Activated CD8-positive, alpha-beta memory T cell treated with anti-CD3 and anti-CD28 coated beads, Interleukin-2, amount 50 U/mL, for 4 hours (primary cell): ENCODE data around the gene HOXC13.
A peak's percentile ranks its signal among the peaks of the same experiment; 100 is the strongest.

ENCODE experiments used
- DNase-seq: peaks from one replicate; pipeline ENCODE4 v3.0.0-alpha.2; 2020

The HOXC13 gene

DNA sequence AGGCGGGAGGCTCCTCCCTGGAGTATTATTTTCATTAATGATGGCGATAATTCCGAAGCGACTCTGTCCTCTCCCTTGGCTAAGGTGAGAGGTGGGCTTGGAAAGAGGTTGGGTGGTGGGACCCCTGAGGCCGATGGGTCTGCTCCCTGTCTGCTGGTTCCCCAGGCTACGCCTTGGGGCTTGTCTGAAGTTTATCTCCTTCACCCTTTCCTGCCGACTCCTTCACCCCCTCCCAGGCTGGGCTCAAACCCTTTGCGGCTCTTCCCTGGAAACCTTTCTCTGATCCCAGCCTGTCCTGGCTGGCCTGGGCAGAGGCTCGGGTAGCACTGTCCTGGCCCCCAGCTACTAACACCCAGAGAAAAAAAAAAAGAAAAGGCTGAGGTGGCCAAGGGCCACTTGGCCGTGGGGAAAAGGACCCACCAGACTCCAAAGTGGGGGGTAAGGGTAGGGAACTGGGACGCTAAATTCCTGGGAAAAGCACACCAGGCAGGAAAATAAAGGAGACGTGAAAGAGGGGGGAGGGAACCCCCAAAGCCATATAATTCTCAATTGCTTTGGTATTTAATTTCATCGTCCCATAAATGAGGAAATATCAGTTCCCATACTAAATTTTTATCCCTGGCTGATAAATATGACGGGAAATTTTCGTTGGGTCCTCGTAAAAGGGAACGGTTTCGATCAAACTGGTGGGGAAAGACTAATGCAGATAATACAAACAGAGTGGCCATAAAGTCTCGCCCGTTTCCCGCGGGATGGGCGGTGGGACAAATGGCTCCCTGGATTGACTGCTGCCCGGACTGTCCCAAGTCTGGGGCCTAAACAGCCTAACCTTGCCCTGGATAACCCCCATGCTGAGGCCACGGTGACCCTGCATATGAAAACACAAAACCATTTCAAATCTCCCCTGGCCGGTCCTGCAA lies 44.3 kb downstream of the HOXC13 start:
- no peak for DNase-seq

DNA sequence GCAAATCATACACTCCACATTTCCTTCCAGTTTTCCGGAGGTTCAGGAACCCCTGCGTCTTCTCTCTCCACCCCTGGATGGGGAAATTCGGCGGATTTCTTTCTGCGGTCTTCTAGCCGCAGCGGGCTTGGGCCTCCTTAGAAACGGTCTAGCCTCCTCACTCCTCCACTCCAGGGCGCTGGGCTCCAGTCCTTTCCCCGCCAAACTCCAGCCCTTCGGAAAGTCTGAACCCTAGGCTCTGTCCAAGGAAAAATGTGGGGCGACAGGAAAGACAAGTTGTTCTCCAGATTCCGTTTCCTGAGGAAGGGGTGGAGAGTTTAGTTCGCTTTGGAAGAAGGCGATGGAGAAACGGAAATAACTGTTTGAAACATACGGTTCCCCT lies 44.9 kb downstream of the HOXC13 start:
- DNase-seq = no peak

DNA sequence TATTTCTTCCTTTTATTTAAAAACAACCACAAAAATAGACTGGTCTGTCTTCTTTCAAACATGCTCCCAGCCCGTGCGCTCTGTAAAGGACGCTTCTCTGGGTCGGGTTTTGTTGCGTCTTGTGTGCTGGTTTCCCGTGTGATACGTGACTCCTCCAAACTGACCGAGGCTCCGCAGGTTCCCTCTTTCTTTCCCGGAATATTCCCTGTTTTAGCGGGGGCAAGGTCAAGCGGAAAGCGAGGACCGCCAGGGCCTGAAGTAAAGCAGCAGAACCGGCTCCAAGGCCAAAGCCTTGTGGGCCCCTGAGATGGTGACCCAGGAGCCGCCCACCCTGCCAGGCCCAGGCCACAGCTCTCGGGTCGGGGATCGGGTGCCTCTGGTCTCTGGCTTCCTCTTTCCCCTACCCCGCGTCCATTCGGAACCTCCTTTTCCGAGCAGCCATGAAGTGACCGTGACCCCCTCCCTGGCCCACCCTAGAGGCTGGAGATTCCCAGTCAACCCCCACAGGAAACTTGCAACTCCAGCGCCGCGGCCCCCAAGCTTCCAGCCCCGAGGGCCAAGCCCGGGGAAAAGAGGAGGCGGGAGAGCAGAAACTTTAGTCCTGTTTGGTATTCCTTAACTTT lies 45.4 kb downstream of the HOXC13 start:
- no peak for DNase-seq

DNA sequence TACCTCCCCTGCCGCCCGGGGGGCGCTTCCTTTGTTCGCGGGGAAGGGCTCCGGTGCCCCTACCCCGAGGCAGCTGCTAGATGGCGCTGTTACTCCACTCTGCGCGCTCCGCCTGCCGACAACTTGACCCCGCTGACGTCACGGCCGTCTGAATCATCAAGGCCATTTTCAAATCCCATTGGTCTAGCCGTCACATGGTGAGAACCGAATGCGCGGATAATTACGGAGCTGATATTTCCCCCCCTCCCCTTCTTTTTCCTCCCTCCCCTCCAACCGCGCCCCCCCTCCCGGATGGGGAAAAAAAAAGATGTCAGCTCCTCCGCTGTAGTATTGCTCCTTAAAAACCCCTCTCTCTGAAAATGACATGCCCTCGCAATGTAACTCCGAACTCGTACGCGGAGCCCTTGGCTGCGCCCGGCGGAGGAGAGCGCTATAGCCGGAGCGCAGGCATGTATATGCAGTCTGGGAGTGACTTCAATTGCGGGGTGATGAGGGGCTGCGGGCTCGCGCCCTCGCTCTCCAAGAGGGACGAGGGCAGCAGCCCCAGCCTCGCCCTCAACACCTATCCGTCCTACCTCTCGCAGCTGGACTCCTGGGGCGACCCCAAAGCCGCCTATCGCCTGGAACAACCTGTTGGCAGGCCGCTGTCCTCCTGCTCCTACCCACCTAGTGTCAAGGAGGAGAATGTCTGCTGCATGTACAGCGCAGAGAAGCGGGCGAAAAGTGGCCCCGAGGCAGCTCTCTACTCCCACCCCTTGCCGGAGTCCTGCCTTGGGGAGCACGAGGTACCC lies 46.5 kb downstream of the HOXC13 start, which contains the start of gene HOXC10:
HOXC10 (plus strand) TSS at position 246 of the 791 bp plus-strand sequence; CDS start at position 360, 114 bp downstream.
- DNase-seq = peak; percentile 82

DNA sequence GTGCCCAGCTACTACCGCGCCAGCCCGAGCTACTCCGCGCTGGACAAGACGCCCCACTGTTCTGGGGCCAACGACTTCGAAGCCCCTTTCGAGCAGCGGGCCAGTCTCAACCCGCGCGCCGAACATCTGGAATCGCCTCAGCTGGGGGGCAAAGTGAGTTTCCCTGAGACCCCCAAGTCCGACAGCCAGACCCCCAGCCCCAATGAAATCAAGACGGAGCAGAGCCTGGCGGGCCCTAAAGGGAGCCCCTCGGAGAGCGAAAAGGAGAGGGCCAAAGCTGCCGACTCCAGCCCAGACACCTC lies 47.0 kb downstream of the HOXC13 start:
- no peak for DNase-seq

DNA sequence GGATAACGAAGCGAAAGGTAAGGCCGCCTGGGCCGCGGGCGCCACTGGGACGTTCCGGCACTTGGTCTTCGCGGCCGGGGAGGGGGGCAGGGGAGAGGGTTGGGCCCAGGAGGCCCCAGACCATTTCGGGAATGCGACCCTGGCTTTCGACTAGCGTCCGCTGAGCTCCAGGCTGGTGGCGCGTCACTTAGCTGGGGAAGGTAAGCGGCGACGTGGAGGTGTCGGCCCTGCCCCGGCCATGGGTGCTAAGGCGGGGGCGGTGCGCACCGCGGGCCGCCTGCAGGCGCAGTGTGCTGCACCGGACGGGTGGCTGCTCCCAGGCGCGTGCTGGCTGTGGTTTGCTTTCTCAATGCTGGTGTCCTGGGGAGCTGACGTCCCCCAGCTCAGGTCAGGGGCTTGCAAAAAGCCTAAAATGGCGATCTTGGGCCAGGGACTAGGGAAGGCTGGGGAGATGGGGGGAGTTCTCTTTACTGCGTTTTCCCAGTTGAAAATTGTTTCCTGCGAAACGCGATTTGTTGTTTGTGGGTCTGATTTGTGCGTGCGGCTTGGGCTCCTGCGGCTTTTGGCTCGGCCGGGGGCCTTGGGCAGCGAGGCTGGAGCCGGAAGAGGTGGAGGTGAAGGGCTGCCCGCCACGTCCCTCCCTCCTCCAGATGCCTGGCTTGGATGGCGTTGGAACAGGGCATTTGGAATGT lies 47.5 kb downstream of the HOXC13 start:
- DNase-seq = no peak

DNA sequence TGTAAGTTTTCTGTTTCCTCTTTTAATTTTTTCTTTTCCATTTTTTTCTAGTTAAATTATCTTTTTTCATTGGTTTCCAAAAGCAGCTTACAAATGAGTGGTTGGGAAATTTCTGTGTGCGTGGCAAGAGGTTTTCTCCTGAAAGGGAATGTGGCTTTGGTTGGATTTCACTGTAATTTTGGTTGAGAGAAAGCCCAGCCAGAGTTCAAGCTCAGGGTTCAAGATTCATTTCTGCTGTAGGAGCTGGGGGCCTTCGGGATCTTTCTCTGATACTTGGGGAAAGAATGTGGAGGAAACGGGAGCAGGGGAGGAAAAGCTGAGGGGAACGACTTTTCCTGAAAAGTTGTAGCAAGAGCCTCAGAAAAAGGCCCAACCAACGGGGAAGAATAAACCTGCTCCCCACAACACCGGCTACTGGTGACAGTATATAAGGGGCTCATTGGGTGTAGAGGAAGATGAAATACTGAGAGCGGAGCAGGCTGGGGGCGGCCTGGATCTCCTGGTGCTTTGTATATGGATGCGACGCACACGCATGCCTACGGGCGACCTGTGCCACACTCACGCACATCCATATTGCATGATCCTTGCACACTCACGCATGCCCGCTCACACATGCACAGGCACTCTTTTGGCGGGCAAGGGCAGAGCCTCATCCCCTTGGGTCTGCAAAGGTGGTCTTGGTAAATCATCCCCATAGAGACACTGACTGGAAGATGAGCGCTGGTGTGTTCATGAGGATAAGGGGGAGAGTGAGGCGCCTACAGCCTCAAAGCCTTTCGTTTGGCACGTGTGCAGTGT lies 48.3 kb downstream of the HOXC13 start:
- no peak for DNase-seq

DNA sequence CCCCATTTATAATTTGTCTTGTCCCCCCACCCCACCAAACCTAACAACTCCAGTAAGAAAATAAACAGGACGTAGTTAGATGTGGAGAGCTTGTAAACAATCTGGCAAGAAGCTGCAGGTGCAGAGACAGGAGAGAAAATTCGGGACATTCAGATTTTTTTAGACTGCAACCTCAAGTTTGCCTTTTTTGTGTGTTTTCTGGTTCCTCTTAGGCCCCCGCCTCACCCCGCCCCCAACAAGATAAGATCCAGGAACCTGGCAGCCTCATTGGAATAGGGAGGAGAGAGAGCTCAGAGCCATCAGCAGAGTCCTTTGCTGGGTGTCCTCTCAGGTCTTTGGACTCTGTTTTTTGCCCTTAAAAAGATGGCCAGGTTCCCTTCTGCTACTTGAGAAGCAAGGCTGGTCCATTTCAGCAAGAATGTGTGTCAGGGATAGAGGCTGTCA lies 49.2 kb downstream of the HOXC13 start:
- DNase-seq = no peak

DNA sequence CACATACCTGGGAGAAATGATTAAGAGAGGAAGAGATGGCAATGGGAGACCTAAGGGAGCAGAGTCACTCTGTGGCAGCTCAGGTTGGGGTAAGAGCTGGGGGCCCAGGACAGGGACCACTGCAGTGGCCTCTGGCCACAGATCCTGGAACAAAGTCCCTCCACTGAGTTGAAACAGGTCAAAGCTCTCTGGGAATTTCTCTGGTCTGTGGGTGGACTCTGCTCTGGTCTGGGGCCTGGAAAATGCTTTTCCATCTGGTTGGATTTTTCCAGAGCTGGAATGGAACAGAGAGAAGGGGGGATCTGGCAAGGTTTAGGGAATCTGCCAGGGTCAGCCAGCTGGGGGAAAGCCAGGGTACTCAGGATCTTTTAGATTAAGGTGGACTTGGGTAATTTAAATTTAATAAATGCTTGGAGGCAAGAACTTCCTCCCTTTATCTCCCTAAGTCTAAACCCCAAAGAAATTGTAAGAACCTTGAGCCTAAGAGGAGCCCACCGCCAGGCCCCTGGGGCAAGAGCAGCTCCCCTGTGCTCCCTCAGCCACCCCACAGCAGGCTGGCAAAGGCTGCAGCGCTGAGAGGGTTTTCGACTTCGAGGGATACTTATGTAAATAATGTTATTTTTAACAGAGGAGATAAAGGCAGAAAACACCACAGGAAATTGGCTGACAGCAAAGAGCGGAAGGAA lies 50.1 kb downstream of the HOXC13 start:
- no peak for DNase-seq

DNA sequence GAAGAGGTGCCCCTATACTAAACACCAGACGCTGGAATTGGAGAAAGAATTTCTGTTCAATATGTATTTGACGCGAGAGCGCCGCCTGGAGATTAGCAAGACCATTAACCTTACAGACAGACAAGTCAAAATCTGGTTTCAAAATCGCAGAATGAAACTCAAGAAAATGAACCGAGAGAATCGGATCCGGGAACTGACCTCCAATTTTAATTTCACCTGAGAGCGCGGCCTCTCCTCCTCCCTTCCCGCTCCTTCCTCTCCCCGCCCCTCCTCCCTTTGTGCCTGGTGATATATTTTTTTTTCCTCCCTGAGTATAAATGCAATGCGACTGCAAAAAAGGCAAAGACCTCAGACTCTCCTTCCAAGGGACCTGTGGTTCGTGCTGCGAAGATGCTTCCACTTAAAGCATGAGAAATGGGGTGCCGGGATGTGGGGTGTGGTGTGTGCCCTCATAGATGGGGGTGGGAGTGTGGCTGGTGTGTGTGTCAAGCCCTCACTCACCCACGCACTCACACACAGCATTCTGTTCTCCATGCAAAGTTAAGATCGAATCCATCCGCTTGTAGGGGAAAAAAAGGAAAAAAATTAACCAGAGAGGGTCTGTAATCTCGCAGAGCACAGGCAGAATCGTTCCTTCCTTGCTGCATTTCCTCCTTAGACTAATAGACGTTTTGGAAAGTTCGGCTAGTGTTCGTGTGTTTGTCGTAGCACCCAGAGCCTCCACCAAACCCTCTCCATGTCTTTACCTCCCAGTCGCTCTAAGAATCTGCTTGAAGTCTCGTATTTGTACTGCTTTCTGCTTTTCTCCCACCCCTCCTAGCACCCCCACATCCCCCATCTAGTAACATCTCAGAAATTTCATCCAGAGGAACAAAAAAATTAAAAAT lies 50.8 kb downstream of the HOXC13 start:
- no peak for DNase-seq

DNA sequence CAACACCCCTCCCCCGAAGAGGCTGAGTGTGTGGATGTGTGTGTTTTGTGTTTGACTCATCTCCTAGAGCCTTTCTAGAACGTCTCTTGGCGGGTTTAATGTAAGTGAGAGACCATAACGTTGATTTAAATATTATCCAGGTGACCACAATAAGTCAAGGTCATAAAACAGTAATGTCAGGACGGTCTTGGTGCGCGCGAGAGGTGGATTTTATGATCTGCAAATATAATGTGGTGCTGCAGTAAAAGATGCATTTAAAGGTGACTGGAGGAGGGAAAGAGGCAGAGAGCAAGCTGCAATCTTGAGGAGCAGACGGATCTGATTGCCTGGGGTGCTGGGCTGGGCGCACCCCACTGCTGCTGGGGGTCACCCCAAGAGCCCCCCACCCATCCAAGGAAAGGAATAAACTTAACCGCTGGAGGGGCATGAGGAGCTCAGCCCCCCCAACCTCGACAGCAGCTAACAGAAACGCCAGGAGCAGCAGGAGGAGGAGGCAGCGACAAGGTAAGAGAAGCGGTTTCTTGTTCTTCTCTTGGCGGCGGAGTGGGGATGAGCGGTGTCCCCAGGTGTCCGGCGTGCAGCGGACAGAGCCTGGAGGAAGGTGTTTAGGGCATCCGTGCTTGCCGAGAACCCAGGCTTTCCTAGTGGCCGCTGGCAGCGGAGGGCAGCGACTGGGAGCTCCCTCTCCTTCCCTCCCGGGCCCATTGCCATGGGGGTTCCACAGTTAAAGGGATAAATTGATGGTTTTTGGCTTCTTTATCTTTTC lies 51.9 kb downstream of the HOXC13 start:
- no peak for DNase-seq

DNA sequence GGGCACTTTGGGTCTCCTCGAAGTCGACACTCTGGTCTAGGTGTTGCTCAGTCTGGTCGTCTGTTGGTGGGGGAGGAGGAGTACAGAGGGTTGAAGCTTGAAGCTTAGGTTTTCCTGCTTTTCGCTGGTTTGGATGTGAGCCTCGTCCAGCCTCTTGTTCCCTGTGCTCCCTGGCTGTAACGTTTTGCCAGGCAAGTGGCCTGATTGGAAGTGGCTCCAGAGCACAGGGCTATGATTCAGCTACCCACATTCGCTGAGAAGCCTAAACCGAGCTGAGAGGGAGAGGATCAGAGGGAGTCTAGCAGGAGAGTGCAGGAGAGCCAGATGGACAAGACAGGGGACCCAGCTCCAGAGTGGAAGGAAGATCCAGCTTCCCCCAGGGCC lies 52.4 kb downstream of the HOXC13 start:
- no peak for DNase-seq

DNA sequence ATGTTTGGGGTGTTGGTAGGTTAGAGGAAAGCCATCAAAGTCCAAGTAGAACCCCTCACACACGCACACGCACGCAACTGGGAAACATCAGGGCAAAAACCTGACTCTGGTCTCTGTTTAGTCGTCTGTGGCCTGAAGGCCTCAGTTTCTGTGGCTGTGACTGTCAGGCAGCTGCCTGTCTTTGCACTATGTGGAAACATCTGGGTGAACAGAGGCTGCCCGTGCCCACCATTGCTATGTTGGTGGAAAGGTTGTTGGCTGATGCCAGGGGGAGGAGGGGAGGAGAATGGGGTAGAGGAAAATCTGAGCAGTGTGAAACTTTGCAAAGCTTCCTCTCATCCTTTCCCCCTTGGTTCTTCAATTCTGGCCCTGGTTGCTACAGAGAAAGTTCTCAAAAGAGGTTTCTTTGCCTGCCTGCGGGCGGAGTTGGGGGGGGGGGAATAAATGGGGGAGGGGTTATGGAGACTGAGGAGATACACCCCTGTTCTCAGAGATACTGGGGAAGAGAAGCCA lies 53.8 kb downstream of the HOXC13 start:
- DNase-seq = no peak

DNA sequence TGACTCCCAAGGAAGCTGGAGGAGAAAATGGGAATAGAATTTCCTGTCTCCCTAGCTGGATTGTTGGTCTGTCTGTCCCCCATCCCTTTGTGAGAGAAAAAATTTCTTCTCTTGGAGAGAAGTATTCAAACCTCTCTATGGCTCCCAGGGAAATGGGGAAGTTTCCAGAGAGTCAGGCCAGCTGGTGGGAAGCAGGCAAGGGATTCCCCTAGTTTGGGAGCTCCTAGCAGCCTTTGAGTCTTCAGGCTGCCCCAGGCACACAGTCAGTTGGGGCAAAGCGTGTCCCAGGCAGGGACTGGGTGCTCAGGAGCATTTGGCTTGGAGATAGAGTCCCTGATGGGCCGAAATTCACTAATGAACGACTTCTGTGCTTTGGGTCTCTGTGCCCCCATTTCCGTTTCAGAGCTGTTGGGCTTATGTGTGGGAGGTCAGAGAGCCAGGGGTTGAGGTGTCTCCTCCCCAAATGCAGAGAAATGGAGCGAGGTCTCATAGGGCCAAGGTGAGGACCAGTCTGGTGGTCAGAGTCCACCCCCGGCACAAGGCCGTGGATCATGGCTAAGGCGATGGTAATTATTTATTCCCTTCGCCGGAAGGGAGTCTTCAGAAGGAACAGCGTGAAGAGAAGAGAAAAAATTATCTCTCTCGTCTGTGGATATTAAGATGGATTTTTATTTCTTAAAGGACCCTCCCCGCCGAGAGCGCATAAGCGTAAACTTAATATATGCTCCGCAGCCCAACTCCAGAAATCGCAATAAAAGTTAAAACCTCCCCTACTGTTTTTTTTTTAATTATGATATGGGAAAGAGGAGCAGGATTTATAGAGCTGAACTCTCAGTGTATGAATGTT lies 54.8 kb downstream of the HOXC13 start:
- no peak for DNase-seq

DNA sequence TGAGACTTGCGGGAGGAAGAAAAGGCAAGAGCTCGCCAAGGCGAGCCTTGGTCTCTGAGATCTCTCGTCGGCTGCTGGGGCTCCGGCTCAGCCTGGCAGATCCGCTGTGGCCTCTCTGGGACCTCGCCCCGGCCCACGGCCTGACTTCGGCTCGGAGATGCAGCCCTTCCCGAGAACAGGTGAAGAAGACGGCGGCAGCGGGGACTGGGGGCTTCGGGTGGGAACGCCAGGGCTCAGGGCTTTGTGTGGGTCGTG lies 55.3 kb downstream of the HOXC13 start:
- no peak for DNase-seq

DNA sequence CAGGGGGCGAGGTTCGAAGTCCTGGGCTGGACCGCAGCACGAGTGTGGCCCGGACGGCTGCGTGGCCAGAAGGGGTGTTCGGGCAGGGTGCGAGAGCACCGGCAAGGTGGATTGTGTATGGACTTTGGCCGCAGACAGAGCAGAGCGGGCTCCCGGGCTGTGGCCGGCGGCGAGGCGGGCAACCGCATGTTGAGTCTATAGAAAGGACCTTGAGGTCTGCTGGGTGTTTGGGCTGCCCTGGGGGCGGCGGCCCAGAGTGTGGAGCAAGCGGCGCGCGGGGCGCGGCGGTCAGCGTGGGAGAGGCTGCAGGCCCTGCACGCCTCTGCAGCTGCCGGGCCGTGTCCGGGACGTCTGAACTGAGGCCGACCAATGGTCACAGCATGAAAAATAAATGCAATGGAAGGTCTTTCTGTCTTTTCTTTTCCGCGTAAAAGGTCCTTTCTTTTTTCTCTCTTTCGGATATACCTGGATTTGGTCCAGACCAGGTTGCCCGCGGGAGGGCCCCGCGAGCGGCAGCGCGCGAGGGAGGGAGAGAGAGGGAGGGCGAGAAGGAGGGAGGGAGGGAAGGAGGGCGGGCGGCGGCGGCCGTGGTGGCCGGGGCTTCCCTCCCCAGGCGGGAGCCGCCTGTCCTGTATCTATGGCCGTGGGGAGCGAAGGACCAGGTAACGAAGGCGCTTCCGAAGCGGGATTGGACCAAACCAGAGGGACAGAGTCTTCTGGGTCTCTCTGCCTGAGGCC lies 55.8 kb downstream of the HOXC13 start:
- no peak for DNase-seq

DNA sequence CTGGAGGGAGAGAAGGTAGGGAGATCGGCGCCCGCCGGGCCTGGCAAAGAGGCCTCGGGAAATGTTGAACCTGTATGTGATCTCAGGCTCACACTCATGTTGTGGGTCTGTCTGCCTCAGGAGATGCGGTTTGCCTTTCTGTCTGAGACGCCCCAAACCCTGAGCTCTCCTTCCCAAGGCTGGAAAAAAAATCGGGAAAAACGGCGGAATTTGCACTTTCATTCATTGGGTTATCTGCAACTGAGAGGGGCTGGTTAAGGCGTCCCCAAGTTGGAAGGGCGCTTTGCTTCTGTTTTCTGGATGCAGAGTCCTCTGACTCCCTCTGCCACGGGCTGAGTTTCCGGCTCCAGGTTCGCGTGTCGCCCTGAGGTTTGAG lies 56.4 kb downstream of the HOXC13 start:
- no peak for DNase-seq
